Central memory CD4-positive, alpha-beta T cell (primary cell): Measurements from ENCODE around the gene ZNF521.

ENCODE experiments used
- DNase-seq: peaks from one replicate; pipeline ENCODE4 v3.0.0; 2022
- total RNA-seq, 3 experiments: gene quantifications; one replicate each; lab custom pipeline; 2026; lab: John Stamatoyannopoulos, UW

Gene ZNF521
- 0 to 0.39 (median 0) reads per million in 3 experiments for total RNA-seq

DNA sequence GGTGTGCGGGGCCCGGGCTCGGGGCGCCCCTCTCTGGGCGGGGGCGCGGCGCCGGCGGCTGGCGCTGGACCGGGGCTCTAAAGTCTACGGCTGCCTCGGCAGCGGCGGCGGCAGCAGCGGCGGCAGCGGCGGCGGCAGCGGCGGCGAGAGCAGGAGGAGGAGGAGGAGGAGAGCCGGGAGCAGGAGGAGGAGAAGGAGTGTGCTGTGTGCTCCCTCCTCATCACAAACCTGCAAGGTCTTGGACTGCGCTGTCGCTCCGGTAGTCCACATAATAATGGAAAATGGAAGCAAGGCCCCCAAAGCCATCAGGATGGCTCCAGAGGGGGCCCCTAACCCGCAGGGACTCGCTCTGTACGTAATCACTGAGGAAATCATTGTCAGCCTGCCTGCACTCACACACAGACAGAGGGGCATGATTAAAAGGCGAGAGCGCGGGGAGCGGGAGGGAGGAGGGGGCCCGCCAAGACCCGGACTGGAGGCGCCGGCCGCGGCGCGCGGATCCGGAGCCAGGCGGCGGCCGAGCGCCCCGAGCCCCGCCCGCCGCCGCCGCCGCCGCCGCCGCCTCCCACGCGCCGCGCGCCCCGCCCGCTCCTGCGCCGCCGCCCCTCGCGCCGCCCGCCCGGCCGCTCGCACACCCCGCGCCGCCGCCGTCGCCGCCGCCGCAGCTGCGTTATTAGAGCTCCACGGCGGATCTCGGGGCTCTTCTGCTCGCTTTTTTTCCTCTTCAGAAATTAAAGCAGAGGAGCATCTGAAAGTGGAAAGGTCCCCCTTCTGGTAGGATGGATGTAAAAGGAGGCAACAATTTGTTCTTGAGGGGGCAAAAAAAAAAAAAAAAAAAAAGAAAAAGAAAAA is at the start of gene ZNF521:
Gene ZNF521 (minus strand): TSS at position 390 of the 852 bp plus-strand sequence. CDS start 1,220 bp downstream, outside the sequence.
- DNase-seq = peak; percentile 24

DNA sequence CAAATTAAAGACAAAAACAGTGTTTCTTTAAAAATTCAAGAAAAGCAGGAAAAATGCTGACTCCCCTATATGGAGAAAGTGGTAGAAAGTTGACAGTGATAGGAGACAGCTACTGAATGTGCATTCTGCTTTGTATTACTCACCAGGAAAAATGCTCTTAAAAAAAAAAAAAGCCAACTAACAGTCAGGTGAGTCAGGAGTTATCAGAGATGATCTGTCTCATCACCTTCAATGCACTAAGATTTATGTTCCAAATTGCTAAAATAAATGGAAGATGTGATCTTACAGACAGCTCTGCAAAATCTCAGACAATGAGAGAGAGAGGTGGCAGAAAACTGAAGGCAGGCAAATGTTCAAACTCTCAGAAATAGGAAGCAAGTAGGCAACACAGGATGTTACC is 47.6 kb upstream of the ZNF521 start:
- DNase-seq = no peak

- DNase-seq = no peak
These were observed 40.2 kb upstream of the ZNF521 start for GRCh38 chr18:25392192-25392591.

- DNase-seq = no peak
These were observed 21.6 kb upstream of the ZNF521 start for GRCh38 chr18:25373432-25374179.

DNA sequence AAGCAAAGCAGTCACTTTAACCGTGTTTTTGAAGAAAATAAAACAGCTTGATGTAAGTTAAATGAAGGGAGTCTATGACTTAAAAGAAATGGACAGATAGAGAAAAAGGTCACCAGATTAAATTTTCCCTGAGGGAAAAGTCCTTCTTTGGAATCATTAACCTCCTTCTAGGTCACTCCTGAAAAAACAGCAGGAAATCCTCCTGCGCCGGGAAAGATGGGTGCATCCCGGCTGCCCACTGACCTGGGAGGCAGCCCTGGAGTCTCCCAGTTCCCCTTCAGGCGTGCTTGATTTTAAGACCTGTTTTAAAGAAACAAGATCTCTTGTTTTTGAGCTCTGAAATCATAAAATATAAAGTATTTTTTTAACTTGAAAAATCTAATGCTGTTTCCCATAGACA is 18.4 kb upstream of the ZNF521 start:
- DNase-seq = no peak

DNA sequence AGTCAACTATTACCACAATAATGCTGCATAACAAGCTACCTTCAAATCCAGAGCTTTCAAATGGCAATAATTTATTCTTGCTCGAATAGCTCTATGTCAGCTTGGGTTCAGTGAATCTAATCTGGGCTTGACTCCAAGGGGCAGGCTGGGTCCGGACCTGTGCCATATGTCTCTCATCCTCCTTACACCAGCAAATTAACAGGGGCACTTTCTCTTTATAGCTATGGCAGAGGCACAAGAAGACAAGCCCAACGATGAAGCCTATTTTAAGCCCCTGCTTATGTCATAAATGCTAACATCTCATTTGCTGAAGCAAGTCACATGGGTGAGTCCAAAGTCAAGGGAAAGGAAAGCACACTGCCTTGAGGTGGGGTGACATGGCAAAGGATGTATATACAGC is 13.3 kb upstream of the ZNF521 start:
- DNase-seq = no peak

GRCh38 chr18:25364732-25365131 is 12.8 kb upstream of the ZNF521 start:
- no peak for DNase-seq

DNA sequence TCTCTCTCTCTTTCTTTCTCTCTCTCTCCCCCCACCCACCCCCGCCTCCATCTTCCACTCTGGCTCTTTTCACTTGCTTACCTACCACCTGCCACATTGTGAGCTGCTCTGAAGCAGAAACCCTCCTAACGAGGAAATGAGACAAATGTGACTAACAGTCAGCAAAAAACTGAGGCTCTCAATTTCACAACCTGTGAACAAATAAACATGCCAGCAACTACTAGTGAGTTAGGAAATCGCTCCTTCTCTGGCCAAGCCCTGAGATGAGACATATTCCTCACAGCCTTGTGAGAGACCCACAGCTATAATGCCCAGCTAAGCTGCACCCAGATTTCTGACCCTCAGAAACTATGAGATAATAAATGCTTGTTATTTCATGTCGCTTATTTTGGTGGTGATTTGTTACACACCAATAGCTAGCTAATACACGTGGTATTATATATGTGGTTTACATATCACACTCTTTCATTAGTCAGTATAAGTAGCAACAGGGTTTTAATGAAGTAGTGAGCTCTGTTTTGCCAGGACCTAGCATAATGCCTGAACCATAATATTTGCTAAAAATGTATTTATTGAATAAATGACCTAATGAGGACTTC is 8.4 kb upstream of the ZNF521 start:
- no peak for DNase-seq

- no peak for DNase-seq
These were observed 1.1 kb upstream of the ZNF521 start for GRCh38 chr18:25353080-25353479.

GRCh38 chr18:25352629-25353005 is 651 bp upstream of the ZNF521 start:
- DNase-seq = no peak

- no peak for DNase-seq
These were observed 638 bp downstream of the ZNF521 start for GRCh38 chr18:25351280-25351775.

- DNase-seq = no peak
These were observed 1.3 kb downstream of the ZNF521 start for GRCh38 chr18:25350489-25351251.

GRCh38 chr18:25349926-25350487 is 2.0 kb downstream of the ZNF521 start:
- no peak for DNase-seq

- no peak for DNase-seq
These were observed 2.6 kb downstream of the ZNF521 start for GRCh38 chr18:25349131-25349925.

DNA sequence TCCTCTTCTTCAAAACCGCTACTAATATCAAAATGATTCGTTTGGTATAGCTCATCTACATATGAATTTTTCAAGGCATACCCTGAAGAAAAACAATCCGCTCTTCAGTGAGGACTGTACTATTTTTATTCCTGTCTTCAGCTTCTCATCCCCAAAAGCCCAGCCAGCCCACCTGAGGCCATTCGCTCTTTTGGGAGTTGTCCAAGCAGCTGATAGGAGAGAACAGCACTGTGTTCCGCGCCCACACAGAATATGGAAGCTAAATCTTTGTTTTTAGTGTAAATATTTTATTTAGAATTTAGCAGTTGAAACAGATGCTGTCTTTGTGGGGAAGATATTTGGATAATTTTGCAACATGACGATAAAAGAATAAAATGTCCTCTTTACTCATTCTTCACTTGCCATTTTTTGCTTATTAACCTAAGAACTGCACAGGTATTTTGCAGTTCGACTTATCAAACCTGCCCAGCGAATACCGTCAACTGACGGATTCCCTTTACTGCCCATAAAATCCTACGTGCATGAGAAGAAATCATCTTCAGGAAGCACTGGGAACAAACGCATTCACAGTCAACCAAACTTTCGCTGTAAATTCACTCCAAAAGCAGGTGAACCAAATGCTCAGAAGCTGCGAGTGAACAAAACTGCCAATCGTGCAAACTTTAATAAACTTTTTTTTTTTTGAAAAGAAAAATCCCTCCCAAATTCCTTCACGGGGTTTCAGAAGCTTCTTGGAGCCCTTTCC is 3.4 kb downstream of the ZNF521 start:
- no peak for DNase-seq

- no peak for DNase-seq
These were observed 5.4 kb downstream of the ZNF521 start for GRCh38 chr18:25346561-25346960.

DNA sequence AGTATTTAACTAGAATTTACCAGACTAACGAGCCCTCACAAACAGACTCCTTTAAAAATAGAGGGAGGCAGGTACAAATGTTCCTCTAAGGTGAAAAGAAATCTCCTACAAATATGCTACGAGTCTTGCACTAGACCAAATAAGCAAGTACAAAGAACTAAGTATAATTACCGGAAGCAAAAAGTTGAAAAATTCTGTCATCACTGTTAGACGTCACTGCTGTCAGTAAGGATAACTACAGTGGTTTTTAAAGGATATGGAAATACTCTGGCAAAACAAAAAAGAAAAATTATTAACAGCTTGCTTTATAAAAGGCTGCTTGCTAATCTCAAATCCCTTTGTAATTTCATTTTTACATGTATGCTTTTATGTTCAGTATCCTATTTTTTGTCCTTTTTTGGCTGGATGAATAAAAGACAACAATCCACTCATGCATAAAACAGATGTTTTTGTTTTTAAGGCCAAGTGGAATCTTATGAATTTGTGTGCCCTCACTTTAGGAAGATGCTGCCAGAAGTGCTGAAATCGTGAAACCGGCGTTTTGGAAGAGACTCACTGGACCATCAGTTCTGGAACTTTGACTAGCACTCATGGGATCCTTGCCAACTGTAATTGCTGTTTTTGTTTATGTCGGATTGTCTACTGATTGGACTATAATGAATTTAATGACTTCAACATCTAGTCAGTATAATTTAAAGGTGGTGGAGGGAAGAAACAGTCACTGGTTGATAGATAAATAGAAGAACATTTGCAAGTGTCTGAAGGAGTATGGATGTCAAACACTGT is 6.7 kb downstream of the ZNF521 start:
- no peak for DNase-seq

DNA sequence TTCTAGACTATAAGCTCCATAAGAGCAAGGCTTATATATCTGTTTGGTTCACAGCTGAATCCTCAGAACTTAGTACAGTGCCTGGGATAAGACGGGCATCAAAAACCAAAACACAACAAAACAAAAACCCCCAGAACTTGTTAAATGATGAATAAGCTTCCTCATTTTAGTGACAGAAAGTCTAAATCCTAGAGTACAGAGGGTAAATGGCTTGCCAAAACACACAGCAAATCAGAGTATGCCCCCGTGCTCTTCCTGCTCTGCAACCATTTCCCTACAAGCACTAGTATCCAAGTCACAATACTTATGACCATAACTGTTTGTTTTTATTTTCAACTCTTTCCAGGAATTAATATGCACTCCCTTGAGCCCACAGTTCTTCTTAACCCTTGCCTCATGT is 10.1 kb downstream of the ZNF521 start:
- no peak for DNase-seq

GRCh38 chr18:25340762-25341161 is 11.2 kb downstream of the ZNF521 start:
- no peak for DNase-seq

- DNase-seq = no peak
These were observed 16.3 kb downstream of the ZNF521 start for GRCh38 chr18:25335676-25336075.
